ENCODE results near the gene ZSCAN10. TPM values are rescaled to one million over a fixed set of nuclear protein-coding genes. Genes with fewer than 3 reads are reported as not detected.

The ZSCAN10 gene
- total and polyA plus RNA-seq, 2 of the 13 experiments (the other 11 are each of a cell fraction or from before 2014, with no cell fraction given): not detected

DNA sequence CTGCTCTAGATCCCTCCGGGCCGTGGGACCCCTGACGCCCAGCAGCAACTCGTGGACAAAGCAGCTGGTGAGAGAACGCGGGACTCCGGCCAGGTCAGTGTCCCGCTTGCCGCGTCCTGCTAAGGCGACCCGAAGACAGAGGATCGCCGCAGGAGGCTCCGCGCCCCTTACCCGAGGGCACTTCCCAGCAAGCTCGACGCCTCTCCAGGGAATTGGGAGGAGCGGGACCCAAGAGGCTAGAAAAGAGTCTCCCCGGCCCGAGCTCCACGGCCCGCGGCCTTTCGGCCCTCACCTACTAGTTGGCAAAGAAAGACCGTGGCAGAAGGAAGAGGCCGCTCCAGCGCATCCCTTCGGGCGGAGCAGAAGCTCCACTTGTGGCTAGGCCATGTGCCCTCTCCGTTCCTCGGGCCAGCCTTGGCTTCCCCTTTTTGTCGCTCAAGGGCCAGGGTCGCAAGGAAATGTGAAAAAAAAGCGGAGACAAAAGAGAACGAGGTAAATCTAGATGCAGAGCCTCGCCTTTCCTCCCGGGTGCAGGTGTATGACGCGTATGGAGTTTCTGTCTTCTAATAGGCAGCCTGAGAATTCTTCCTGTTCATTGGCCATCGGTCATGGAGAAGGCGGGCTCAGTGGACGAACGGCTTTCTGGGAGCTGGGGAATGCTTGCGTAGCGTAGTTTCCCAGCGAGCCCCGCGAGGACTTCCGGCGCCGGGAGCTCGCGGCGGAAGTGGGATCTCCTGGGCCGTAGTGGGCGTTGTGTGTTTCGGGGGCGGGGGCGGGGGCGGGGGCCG, 35.4 kb upstream of the ZSCAN10 start, which contains the start of gene ZNF213 (continued):
- 0 out of 2 replicates have a peak, but pooled peaks have one; percentile 0 for TF ChIP-seq ZNF691 (CRISPR knock-in tag; IDR thresholded peaks at IDR 0.05; ENCODE audit: borderline replicate concordance, low read depth)
- TF ChIP-seq, protein P1, sequence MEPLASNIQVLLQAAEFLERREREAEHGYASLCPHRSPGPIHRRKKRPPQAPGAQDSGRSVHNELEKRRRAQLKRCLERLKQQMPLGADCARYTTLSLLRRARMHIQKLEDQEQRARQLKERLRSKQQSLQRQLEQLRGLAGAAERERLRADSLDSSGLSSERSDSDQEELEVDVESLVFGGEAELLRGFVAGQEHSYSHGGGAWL (CRISPR knock-in tag; IDR thresholded peaks at IDR 0.05): no peak
- TF ChIP-seq YEATS2 (CRISPR knock-in tag; IDR thresholded peaks at IDR 0.05; ENCODE audit: borderline replicate concordance): peak; percentile 86
- TF ChIP-seq ZFP36L2 (CRISPR knock-in tag; IDR thresholded peaks at IDR 0.05): no peak
- no peak; the same call in 1 of the 2 replicates for TF ChIP-seq ISL2 (CRISPR knock-in tag; IDR thresholded peaks at IDR 0.05)
- no peak for TF ChIP-seq ZNF549 (CRISPR knock-in tag; IDR thresholded peaks at IDR 0.05)
- no peak for TF ChIP-seq ZHX1 (CRISPR knock-in tag; IDR thresholded peaks at IDR 0.05; ENCODE audit: low read depth)
- 0 out of 2 replicates have a peak, but pooled peaks have one; percentile 78 for TF ChIP-seq ZNF501 (CRISPR knock-in tag; IDR thresholded peaks at IDR 0.05)
- TF ChIP-seq, protein P2, sequence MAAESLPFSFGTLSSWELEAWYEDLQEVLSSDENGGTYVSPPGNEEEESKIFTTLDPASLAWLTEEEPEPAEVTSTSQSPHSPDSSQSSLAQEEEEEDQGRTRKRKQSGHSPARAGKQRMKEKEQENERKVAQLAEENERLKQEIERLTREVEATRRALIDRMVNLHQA (CRISPR knock-in tag; IDR thresholded peaks at IDR 0.05): no peak
- TF ChIP-seq KDM4B (CRISPR knock-in tag; IDR thresholded peaks at IDR 0.05): 0 out of 2 replicates have a peak, but pooled peaks have one; percentile 15
- TF ChIP-seq NBN (conservative IDR thresholded peaks at IDR 0.05): no peak
- peak; percentile 56 for TF ChIP-seq YY1 (IDR thresholded peaks at IDR 0.05; ENCODE audit: insufficient read depth, insufficient replicate concordance, low read depth, low read length)
- TF ChIP-seq RFX5 (IDR thresholded peaks at IDR 0.05; ENCODE audit: low read depth, low read length): no peak
- TF ChIP-seq ONECUT2 (CRISPR knock-in tag; IDR thresholded peaks at IDR 0.05): no peak
- TF ChIP-seq CHD2 (IDR thresholded peaks at IDR 0.05; ENCODE audit: low read depth, low read length): no peak
- TF ChIP-seq RBAK (CRISPR knock-in tag; IDR thresholded peaks at IDR 0.05): no peak
- no peak for TF ChIP-seq HNF4A (CRISPR knock-in tag; IDR thresholded peaks at IDR 0.05)
- no peak for TF ChIP-seq U2AF1 (optimal IDR thresholded peaks at IDR 0.05; ENCODE audit: low read depth, low read length)
- no peak for TF ChIP-seq ZNF569 (CRISPR knock-in tag; IDR thresholded peaks at IDR 0.05; ENCODE audit: borderline replicate concordance)
- TF ChIP-seq ZNF274 (CRISPR knock-in tag; IDR thresholded peaks at IDR 0.05): no peak
- no peak for TF ChIP-seq FOSL2 (CRISPR knock-in tag; IDR thresholded peaks at IDR 0.05)
- TF ChIP-seq, protein P3, sequence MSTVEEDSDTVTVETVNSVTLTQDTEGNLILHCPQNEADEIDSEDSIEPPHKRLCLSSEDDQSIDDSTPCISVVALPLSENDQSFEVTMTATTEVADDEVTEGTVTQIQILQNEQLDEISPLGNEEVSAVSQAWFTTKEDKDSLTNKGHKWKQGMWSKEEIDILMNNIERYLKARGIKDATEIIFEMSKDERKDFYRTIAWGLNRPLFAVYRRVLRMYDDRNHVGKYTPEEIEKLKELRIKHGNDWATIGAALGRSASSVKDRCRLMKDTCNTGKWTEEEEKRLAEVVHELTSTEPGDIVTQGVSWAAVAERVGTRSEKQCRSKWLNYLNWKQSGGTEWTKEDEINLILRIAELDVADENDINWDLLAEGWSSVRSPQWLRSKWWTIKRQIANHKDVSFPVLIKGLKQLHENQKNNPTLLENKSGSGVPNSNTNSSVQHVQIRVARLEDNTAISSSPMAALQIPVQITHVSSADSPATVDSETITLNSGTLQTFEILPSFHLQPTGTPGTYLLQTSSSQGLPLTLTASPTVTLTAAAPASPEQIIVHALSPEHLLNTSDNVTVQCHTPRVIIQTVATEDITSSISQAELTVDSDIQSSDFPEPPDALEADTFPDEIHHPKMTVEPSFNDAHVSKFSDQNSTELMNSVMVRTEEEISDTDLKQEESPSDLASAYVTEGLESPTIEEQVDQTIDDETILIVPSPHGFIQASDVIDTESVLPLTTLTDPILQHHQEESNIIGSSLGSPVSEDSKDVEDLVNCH (CRISPR knock-in tag; IDR thresholded peaks at IDR 0.05): no peak
- TF ChIP-seq ZBTB3 (CRISPR knock-in tag; IDR thresholded peaks at IDR 0.05; ENCODE audit: borderline replicate concordance, low read depth): no peak
- no peak for TF ChIP-seq MED13 (CRISPR knock-in tag; IDR thresholded peaks at IDR 0.05)
- no peak for TF ChIP-seq NFIB (CRISPR knock-in tag; IDR thresholded peaks at IDR 0.05; ENCODE audit: borderline replicate concordance)
